ENCODE data around the gene METTL1.
"Not testable (repeated sequence)": the region's sequence is repeated elsewhere in the genome, so short reads cannot be mapped to it uniquely, and the experiment has no call there.

Gene METTL1

DNA sequence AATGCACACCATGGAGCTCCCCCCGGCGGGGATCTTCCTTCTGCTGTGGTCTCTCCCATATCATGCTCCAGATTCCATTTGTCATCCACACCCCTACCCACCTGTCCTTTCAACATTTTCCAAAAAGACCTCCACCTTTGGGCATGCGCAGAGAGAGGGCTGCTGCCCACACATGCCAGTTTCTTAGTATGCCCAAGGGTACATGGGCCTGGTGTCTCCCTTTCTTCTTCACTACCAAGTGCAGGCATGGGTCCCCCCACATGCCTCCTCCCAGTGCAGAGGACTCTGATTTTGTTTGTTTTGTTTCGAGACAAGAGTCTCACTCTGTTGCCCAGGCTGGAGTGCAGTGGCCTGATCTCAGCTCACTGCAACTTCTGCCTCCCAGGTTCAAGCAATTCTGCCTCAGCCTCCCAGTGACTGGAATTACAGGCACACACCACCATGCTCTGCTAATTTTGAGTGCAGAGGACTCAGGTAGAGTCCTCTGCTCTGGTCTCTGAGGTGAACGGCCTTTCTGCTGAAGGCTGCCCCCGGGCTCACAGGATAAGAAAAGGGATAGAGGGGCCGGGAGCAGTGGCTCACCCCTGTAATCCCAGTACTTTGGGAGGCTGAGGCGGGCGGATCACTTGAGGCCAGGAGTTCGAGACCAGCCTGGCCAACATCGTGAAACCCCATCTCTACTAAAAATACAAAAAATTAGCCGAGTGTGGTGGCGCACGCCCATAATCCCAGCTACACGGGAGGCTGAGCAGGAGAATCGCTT is 49.9 kb downstream of the METTL1 start:
- not testable (repeated sequence) for DNase-seq

- no peak for DNase-seq
Observed at GRCh38 chr12:57720606-57721595, 51.0 kb downstream of the METTL1 start.

DNA sequence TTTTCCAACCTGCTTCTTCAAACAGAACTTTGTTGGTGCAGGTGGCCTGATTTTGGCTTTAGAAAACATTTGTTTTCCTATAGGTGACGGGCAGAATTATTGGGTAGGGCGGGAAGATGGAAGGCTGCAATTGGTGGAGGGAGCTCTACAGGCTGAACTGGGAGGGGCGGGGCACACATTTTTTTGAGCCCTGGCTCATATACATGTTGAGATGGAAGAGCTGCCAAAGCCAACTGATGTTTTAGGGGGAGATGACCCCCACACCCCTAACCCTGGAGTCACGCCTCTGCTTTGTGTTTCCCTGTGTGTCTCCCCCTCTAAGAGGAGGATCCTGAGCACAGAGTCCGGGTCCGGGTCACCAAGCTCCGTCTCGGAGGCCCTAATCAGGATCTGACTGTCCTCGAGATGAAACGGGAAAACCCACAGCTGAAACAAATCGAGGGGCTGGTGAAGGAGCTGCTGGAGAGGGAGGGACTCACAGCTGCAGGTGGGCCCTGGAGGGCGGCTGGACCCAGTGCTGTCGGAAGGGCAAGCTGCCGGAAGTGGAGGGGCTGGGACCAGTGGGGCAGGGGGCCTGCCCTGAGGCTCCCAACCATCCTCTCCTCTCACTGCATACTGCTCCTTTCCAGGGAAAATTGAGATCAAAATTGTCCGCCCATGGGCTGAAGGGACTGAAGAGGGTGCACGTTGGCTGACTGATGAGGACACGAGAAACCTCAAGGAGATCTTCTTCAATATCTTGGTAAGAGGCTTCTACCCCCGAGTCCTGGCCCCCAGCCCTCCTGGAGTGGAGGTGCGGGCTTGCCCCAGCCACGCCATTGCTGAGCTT is 51.9 kb downstream of the METTL1 start:
- no peak for DNase-seq

GRCh38 chr12:57718641-57719528 is 53.0 kb downstream of the METTL1 start:
- DNase-seq, result no peak
